Measurements from ENCODE around the gene NAP1L4.

GRCh38 chr11:2951231-2952110, 40.7 kb downstream of the NAP1L4 start:
- TF ChIP-seq, protein P1, sequence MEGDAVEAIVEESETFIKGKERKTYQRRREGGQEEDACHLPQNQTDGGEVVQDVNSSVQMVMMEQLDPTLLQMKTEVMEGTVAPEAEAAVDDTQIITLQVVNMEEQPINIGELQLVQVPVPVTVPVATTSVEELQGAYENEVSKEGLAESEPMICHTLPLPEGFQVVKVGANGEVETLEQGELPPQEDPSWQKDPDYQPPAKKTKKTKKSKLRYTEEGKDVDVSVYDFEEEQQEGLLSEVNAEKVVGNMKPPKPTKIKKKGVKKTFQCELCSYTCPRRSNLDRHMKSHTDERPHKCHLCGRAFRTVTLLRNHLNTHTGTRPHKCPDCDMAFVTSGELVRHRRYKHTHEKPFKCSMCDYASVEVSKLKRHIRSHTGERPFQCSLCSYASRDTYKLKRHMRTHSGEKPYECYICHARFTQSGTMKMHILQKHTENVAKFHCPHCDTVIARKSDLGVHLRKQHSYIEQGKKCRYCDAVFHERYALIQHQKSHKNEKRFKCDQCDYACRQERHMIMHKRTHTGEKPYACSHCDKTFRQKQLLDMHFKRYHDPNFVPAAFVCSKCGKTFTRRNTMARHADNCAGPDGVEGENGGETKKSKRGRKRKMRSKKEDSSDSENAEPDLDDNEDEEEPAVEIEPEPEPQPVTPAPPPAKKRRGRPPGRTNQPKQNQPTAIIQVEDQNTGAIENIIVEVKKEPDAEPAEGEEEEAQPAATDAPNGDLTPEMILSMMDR (IDR thresholded peaks at IDR 0.05): no peak
- TF ChIP-seq STAT6 (CRISPR knock-in tag; conservative IDR thresholded peaks at IDR 0.05; ENCODE audit: low read depth) (no peak), NFYB (CRISPR knock-in tag; conservative IDR thresholded peaks at IDR 0.05; ENCODE audit: low read depth) (no peak), ZNF263 (CRISPR knock-in tag; IDR thresholded peaks at IDR 0.05; ENCODE audit: low read depth) (no peak), MYBL2 (CRISPR knock-in tag; IDR thresholded peaks at IDR 0.05) (no peak), SMAD3 (CRISPR knock-in tag; IDR thresholded peaks at IDR 0.05; ENCODE audit: borderline replicate concordance) (no peak), ZNF121 (CRISPR knock-in tag; IDR thresholded peaks at IDR 0.05) (no peak)
- TF ChIP-seq, protein P2, sequence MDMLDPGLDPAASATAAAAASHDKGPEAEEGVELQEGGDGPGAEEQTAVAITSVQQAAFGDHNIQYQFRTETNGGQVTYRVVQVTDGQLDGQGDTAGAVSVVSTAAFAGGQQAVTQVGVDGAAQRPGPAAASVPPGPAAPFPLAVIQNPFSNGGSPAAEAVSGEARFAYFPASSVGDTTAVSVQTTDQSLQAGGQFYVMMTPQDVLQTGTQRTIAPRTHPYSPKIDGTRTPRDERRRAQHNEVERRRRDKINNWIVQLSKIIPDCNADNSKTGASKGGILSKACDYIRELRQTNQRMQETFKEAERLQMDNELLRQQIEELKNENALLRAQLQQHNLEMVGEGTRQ (CRISPR knock-in tag; IDR thresholded peaks at IDR 0.05): no peak
- TF ChIP-seq, protein P3, sequence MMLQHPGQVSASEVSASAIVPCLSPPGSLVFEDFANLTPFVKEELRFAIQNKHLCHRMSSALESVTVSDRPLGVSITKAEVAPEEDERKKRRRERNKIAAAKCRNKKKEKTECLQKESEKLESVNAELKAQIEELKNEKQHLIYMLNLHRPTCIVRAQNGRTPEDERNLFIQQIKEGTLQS (CRISPR knock-in tag; conservative IDR thresholded peaks at IDR 0.05): no peak

All from WTC11 (cell line).